NCI-H1694 treated with DMSO at 0.1 percent for 48 hours (cell line): ENCODE data around the gene LRRC15.

Source experiments
- DNase-seq: peaks from one replicate; lab custom pipeline; 2025; lab: John Stamatoyannopoulos, UW

The LRRC15 gene

GRCh38 chr3:194360568-194360967 is 9.0 kb downstream of the LRRC15 start:
- no peak for DNase-seq

GRCh38 chr3:194357681-194358080 is 11.9 kb downstream of the LRRC15 start:
- DNase-seq = no peak

GRCh38 chr3:194355379-194355778 is 14.2 kb downstream of the LRRC15 start:
- no peak for DNase-seq

- no peak for DNase-seq
Observed at GRCh38 chr3:194354315-194354714, 15.2 kb downstream of the LRRC15 start.

DNA sequence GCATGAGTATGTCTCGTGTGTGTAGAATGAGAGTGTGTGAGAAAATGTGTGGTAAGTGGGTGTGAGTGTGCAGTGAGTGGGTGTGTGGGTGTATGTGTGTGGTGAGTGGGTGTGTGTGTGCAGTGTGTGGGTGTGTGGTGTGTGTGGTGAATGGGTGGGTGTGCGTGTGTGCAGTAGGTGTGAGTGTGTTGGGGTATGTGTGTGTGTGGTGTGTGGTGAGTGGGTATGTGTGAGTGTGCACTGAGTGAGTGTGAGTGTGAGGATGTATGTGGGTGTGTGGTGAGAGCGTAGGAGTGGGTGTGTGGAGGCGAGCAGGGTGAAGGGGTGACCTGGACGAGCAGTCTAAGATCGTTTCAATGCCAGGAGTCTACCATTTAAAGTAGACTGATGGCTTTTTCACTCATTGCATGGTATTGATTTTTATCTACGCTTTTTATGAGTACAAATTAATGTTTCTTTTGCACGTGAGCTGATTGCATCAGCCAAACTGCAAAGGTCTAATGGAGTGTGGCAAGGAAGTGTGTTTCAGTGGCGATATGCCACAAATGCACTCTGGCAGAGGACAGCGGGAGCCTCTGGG is 16.8 kb downstream of the LRRC15 start:
- no peak for DNase-seq

DNA sequence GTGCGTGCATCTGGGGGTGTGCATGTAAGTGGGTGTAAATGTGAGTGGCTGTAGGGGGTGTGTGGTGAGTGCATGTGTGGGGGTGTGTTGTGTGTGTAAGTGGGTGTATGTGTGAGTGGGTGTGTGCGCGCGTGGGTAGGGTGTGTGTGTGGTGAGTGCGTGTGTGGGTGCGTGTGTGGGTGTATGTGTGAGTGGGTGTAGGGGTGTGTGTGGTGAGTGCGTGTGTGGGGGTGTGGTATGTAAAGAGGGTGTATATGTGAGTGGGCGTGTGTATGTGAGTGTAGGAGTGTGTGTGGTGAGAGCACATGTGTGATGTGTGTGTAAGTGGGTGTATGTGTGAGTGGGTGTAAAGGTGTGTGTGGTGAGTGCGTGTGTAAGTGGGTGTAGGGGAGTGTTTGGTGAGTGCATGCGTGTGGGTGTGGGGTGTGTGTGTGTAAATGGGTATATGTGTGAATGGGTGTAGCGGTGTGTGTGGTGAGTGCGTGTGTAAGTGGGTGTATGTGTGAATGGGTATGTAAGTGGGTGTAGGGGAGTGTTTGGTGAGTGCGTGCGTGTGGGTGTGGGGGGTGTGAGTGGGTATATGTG is 17.5 kb downstream of the LRRC15 start:
- no peak for DNase-seq

DNA sequence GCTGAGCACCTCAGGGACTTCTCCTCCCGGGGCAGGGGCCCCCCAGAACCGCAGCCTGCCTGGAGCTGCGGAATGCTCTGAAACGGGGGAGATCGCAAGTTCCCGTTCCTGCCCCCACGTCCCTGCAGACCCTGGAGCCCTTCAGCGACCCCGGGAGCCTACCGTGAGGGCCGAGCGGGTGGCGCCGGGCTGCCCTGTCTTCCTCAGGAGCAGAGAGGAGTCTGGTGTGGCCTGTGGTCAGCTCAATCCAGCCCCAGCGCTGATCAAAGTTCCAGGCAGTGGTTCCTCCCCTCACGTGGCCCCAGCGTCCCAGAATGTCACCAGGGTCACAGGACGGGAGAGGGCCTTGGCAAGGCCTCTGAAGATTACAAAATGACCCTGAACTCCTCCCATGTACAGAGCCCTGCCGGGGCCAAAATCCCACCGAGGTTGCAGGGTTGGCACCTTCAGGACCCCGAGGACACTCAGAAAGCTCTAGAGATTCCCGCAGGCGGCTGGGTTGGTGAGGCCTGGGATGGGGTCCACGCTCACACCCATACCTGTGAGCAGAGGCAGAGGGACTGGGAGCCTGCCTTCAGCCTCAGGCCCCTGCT is 18.4 kb downstream of the LRRC15 start, which contains the start of gene CPN2:
TSS of gene CPN2 (minus strand) at position 249 of the 593 bp plus-strand sequence. CDS start 8,626 bp downstream, outside the sequence.
- no peak for DNase-seq

- DNase-seq = no peak
Observed at GRCh38 chr3:194350726-194351071, 18.8 kb downstream of the LRRC15 start.

DNA sequence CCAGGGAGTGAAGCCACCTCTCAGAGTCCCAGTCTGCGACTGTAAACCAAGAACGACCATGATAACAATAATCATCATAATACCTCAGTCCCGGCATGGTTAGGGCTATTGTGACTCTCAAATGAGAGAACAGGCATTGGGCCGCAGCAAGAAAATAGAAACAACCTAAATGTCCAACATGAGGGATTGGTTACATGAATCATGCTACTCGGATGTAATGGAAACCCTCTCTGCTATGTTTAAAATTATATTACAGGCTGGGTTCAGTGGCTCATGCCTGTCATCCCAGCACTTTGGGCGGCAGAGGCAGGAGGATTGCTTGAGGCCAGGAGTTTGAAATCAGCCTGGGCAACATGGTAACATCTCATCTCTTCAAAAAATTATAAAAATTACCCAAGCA is 21.2 kb downstream of the LRRC15 start:
- DNase-seq = no peak

DNA sequence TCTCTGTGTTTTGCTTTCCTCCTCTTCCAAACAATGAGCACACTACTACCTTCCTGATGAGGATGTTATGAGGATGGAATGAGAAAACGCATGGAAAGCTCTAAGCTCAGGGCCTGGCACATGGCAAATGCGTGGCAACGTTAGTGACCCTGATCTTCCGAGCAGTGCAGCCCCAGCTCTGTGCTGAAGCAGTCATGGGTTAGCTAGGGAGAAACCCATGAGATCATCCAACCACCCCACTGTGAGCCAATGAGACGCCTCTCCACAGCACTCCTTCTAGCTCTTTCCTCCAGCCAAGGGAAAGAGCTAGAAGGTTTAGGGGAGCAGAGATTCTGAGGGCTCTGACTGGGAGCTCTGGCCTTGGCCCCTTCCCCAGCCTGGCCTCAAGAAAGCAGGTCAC is 22.9 kb downstream of the LRRC15 start:
- DNase-seq = no peak

GRCh38 chr3:194346035-194346434 is 23.5 kb downstream of the LRRC15 start:
- DNase-seq = no peak

GRCh38 chr3:194344012-194344411 is 25.5 kb downstream of the LRRC15 start:
- DNase-seq = peak; percentile 25

- no peak for DNase-seq
Observed at GRCh38 chr3:194343561-194343893, 26.0 kb downstream of the LRRC15 start.

DNA sequence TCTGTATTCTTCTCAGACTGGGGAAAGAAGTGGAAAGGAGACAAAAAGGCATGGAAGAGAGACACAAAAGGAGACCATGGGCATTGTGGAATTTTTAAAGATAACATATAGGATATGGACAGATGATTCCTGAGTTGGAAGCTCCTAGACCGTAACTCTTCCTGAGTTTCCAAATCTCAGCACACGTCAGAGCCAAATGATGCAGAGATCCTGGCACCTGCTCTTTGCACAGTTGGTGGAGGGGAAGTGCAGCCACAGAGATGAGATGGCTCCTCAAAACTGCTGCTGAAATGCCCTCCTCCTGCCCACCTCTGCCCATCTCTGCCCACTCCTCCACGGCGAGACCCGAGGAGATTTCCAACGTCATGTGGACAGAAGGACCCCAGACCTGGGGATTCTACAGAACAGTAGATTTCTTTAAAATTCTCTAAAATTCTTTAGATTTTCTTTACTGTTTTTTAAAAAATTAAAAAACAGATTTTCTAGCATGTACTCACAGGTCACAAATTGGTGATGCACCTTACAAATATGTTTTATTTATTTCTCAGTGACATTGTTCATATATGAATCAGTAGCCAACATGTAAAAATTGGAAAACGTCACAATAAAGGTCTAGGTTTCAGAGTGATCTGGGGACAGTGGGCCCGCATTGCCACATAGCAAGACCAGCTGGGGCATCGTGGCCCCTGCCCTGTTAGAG is 26.5 kb downstream of the LRRC15 start:
- DNase-seq = no peak

DNA sequence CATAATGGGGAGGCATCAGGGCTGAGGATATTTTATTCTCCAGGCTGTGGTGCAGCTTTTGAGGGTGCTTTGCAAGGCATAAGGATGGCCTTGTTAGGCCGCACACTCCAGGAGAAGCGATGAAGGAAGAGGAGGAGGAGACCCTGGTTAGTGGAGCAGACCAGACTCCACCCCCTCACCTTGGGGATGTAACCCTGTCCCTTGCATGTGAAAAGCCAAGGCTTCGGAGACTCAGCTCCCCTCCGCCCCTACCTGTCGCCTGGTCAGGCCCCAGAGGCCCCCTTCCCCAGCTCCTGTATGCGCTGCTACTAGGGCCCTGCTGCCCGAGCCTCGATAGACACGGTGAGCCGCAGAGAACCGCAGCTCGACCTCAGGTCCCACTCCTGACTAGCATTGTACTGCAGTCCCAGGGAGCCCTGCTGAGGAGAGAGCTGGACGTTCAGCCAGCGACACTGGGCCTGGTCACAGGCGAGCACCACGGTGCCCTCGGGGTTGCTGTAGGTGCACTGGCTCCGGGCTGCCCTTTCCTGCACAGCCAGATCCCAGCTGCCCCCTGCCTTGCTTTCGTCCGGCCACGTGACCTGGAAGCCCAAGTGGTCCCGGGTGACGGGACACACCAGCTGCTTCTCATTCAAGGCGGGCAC is 28.7 kb downstream of the LRRC15 start:
- no peak for DNase-seq

GRCh38 chr3:194339840-194340239 is 29.7 kb downstream of the LRRC15 start:
- no peak for DNase-seq

- DNase-seq = peak; percentile 5
Observed at GRCh38 chr3:194339356-194339755, 30.2 kb downstream of the LRRC15 start.

DNA sequence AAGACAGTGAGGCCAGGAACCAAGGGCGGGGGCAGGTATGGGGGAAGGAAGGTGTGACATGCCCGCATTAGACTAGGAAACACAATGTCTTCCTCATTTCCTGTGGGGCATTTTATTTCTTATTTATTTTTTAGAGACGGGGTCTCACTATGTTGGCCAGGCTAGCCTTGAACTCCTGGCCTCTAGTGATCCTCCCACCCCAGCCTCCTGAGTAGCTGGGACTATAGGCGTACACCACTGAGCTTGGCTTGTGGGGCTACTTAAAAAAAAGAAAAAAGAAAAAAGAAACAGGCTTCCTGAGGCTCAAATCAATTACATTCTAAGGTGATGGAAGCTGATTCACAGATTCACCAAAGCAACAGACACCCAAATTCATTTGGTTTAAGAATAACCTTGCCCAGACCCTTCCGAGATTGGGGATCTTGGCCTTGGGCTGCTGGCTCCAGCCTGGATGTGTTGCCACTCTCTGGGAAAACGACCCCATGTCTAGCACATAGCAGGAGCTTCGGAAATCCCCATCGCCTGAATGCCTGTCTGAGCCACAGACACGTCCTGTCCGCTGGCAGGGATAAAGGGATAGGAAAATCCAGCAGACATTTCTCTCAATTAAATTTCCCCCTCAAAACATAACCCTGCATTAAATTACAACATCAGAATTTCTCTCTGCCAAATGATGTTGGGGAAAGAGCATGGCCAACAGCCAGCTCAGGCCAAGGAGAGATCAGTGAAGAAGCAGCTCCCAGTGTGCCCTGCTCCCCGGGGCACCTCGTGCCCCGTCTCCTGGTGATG is 31.4 kb downstream of the LRRC15 start:
- DNase-seq = no peak

GRCh38 chr3:194336601-194337355 is 32.8 kb downstream of the LRRC15 start:
- no peak for DNase-seq

DNA sequence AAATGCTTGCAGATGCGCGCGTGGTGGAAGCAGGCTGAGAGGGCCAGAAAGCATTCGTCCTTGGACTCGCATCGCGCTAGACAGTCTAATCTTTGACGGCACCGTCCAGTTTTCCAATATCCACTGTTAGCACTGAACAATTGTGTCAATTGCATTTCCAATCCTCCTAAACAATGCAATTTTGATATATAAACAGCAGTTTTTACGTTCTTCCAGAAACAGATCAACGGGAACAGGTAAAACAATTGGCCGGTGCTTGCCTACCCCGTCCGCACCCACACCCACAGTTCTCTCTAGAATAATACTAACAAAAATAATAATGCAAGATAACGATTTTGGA is 35.6 kb downstream of the LRRC15 start:
- DNase-seq = no peak

- DNase-seq = no peak
Observed at GRCh38 chr3:194333212-194333980, 36.1 kb downstream of the LRRC15 start.
